Adrenal gland (tissue), 5 donors: ENCODE measurements around the gene CACNA1C.

Experiments
- CTCF ChIP-seq, 6 experiments: fragments of 450-650 bp in 4 of 6; fragments of 200-600 bp in 2 of 6; sonication (generic) in 1 of 6; IDR thresholded peaks; 1 replicate in 5 of 6; 2 replicates in 1 of 6; pipeline versions ENCODE4 v1.5.1 to v1.8.0; 2016 to 2021; ENCODE audit warnings: antibody characterized with exemption in 6 of 6, mild to moderate bottlenecking in 2 of 6, moderate library complexity in 1 of 6
- POLR2A ChIP-seq, 2 donors: fragments of 450-650 bp; IDR thresholded peaks; one replicate each; pipeline ENCODE4 v1.6.1; 2017; ENCODE audit warnings: antibody characterized with exemption in 2 of 2, mild to moderate bottlenecking in 2 of 2, moderate library complexity in 1 of 2
- donor health status: DM: no; HTN: no; CAD: no.

DNA sequence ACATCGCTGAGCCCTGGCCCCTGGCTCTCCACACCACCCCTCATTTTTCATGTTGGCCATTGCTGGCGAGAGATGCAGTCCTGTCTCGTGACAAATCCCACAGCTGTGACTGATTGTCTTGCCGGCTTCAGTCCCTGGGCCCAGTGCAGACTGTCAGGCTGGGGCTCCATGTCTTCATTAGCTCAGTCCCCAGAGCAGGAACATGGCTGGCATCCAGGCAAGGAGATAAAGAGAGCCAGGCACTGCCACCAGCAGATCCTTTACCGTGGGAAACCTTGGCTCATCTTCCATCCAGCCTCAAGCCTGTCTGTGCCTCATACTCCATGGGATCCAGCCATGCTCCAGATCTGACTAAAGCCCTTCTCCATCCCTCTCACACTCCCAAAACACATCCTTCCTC is 457.3 kb downstream of the CACNA1C start:
- TF ChIP-seq POLR2A (IDR thresholded peaks at IDR 0.05) (no peak), CTCF (IDR thresholded peaks at IDR 0.05) (no peak)
